ENCODE measurements around the gene TRMT13. TPM values are rescaled to one million over a fixed set of nuclear protein-coding genes. Genes with fewer than 3 reads are reported as not detected.
A peak's percentile ranks its signal among the peaks of the same experiment; 100 is the strongest.

TRMT13 gene
- total and polyA plus RNA-seq, 2 of the 13 experiments (the other 11 are each of a cell fraction or from before 2014, with no cell fraction given), result 10.0 to 12.4 TPM

DNA sequence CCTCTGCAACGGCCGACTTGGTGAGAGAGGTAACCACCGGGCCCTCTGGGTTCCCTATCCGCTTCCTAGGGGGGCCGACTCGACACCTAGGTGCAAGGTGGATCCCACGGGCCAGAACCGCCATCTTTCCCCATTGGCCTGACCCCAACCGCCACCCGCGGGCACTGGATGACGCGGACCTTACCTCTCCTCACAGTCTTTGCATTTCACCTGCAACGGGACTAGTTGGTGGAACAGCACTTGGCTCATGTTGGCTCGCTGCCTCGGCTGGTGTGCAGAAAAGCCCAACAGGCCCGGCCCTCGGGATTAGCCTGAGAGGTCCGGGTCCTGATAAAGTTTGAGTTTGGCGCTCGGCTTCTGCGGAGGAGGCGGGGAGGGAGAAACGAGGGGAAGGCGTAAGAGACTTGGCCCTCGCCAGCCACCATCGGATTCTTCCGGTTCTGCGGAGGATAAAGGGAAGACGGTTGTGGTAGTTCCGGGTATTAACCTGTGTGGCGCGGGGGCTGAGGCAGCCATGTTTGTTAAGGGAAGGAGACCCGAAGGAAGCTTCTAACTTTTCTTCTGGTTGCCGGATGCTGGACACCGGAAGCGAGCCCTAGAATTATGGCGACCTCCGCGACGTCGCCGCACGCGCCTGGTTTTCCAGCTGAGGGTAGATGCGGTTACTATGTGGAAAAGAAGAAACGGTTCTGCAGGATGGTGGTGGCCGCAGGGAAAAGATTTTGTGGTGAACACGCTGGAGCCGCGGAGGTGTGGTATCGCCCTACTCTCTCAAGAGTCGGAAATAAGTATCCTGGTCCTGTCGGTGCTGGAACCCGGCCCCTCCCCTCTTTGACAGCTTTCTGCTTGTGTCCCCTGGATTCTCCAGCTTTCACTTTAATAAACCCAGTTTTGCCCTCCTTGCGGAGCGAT is at the start of gene TRMT13, which contains the start of gene SASS6 (continued):
- TF ChIP-seq ZSCAN20 (CRISPR knock-in tag; IDR thresholded peaks at IDR 0.05; ENCODE audit: borderline replicate concordance), result 0 out of 2 replicates have a peak, but pooled peaks have one; percentile 55
- no peak for TF ChIP-seq FOXA1 (IDR thresholded peaks at IDR 0.05)
- no peak for TF ChIP-seq FOXA1 (CRISPR knock-in tag; IDR thresholded peaks at IDR 0.05)
- no peak for TF ChIP-seq ZNF451 (CRISPR knock-in tag; IDR thresholded peaks at IDR 0.05)
- TF ChIP-seq, protein P1, sequence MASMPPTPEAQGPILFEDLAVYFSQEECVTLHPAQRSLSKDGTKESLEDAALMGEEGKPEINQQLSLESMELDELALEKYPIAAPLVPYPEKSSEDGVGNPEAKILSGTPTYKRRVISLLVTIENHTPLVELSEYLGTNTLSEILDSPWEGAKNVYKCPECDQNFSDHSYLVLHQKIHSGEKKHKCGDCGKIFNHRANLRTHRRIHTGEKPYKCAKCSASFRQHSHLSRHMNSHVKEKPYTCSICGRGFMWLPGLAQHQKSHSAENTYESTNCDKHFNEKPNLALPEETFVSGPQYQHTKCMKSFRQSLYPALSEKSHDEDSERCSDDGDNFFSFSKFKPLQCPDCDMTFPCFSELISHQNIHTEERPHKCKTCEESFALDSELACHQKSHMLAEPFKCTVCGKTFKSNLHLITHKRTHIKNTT (CRISPR knock-in tag; IDR thresholded peaks at IDR 0.05), result no peak
- no peak for TF ChIP-seq NR1H2 (CRISPR knock-in tag; IDR thresholded peaks at IDR 0.05; ENCODE audit: borderline replicate concordance, low read depth)
- 0 out of 2 replicates have a peak, but pooled peaks have one; percentile 64 for TF ChIP-seq ZNF546 (CRISPR knock-in tag; conservative IDR thresholded peaks at IDR 0.05)
- TF ChIP-seq, protein P2, sequence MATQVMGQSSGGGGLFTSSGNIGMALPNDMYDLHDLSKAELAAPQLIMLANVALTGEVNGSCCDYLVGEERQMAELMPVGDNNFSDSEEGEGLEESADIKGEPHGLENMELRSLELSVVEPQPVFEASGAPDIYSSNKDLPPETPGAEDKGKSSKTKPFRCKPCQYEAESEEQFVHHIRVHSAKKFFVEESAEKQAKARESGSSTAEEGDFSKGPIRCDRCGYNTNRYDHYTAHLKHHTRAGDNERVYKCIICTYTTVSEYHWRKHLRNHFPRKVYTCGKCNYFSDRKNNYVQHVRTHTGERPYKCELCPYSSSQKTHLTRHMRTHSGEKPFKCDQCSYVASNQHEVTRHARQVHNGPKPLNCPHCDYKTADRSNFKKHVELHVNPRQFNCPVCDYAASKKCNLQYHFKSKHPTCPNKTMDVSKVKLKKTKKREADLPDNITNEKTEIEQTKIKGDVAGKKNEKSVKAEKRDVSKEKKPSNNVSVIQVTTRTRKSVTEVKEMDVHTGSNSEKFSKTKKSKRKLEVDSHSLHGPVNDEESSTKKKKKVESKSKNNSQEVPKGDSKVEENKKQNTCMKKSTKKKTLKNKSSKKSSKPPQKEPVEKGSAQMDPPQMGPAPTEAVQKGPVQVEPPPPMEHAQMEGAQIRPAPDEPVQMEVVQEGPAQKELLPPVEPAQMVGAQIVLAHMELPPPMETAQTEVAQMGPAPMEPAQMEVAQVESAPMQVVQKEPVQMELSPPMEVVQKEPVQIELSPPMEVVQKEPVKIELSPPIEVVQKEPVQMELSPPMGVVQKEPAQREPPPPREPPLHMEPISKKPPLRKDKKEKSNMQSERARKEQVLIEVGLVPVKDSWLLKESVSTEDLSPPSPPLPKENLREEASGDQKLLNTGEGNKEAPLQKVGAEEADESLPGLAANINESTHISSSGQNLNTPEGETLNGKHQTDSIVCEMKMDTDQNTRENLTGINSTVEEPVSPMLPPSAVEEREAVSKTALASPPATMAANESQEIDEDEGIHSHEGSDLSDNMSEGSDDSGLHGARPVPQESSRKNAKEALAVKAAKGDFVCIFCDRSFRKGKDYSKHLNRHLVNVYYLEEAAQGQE (IDR thresholded peaks at IDR 0.05; ENCODE audit: borderline replicate concordance in 1 of 2, low read depth in 1 of 2, low read length in 2 of 2), result no peak
- TF ChIP-seq FOXO1 (CRISPR knock-in tag; IDR thresholded peaks at IDR 0.05), result no peak; the same call in none of the 2 replicates
- no peak for TF ChIP-seq HDAC6 (IDR thresholded peaks at IDR 0.05; ENCODE audit: low read depth, low read length)
- TF ChIP-seq TSC22D2 (CRISPR knock-in tag; IDR thresholded peaks at IDR 0.05; ENCODE audit: borderline replicate concordance), result no peak
- TF ChIP-seq TEAD2 (CRISPR knock-in tag; IDR thresholded peaks at IDR 0.05), result no peak
- 0 out of 2 replicates have a peak, but pooled peaks have one; percentile 53 for TF ChIP-seq ARID2 (CRISPR knock-in tag; IDR thresholded peaks at IDR 0.05; ENCODE audit: borderline replicate concordance)
- TF ChIP-seq, protein P3, sequence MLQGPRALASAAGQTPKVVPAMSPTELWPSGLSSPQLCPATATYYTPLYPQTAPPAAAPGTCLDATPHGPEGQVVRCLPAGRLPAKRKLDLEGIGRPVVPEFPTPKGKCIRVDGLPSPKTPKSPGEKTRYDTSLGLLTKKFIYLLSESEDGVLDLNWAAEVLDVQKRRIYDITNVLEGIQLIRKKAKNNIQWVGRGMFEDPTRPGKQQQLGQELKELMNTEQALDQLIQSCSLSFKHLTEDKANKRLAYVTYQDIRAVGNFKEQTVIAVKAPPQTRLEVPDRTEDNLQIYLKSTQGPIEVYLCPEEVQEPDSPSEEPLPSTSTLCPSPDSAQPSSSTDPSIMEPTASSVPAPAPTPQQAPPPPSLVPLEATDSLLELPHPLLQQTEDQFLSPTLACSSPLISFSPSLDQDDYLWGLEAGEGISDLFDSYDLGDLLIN (CRISPR knock-in tag; IDR thresholded peaks at IDR 0.05; ENCODE audit: borderline replicate concordance), result no peak
- peak; percentile 86; the same call in 1 of the 2 replicates for TF ChIP-seq ZNF615 (CRISPR knock-in tag; IDR thresholded peaks at IDR 0.05; ENCODE audit: borderline replicate concordance)
- TF ChIP-seq ZNF709 (CRISPR knock-in tag; IDR thresholded peaks at IDR 0.05), result no peak; the same call in 1 of the 2 replicates
- no peak for TF ChIP-seq PAF1 (CRISPR knock-in tag; IDR thresholded peaks at IDR 0.05)
- no peak for TF ChIP-seq ZKSCAN8 (CRISPR knock-in tag; IDR thresholded peaks at IDR 0.05; ENCODE audit: borderline replicate concordance)

Measured in HepG2 (cell line).